K562 (cell line): ENCODE data around the gene TAF8. TPM values are rescaled to one million over a fixed set of nuclear protein-coding genes. Genes with fewer than 3 reads are reported as not detected.

ENCODE experiments used
- ARHGAP35 ChIP-seq: fragments of 450-650 bp; IDR thresholded peaks from 2 replicates; pipeline ENCODE4 v1.6.1; 2018; ENCODE audit not compliant: partially characterized antibody
- ARID1B ChIP-seq: fragments of 450-650 bp; IDR thresholded peaks from 2 replicates; pipeline ENCODE4 v1.6.1; 2016; ENCODE audit warnings: antibody characterized with exemption, mild to moderate bottlenecking, inconsistent platforms
- BCOR ChIP-seq: fragments of 450-650 bp; IDR thresholded peaks from 2 replicates; pipeline ENCODE4 v1.6.1; 2016
- CBFA2T2 ChIP-seq: fragments of 450-650 bp; conservative IDR thresholded peaks from 2 replicates; pipeline ENCODE4 v1.6.1; 2017; ENCODE audit warnings: mild to moderate bottlenecking
- CBFA2T3 ChIP-seq: fragments of 450-650 bp; IDR thresholded peaks from 2 replicates; pipeline ENCODE4 v1.6.1; 2017
- CEBPB ChIP-seq: fragments of 450-650 bp; IDR thresholded peaks from 2 replicates; pipeline ENCODE4 v1.6.1; 2016; ENCODE audit warnings: missing genetic modification characterization, missing compliant biosample characterization
- CEBPG ChIP-seq, 3 experiments: fragments of 200-800 bp in 1 of 3; sonication (Bioruptor generic) in 1 of 3; sonication (generic) in 1 of 3; formaldehyde crosslinking in 1 of 3; IDR thresholded peaks in 2 of 3; conservative IDR thresholded peaks in 1 of 3; 2 replicates each; pipeline versions ENCODE4 v1.6.1 to v1.8.0; 2016 to 2022; ENCODE audit warnings: missing compliant biosample characterization in 2 of 3, missing genetic modification characterization in 2 of 3, mild to moderate bottlenecking in 1 of 3, missing genetic modification reagents in 1 of 3
- FOXJ3 ChIP-seq: sonication (generic); formaldehyde crosslinking; IDR thresholded peaks from 2 replicates; pipeline ENCODE4 v1.4.0; 2020; ENCODE audit warnings: mild to moderate bottlenecking, missing genetic modification reagents
- FOXP1 ChIP-seq: sonication (generic); formaldehyde crosslinking; IDR thresholded peaks from 2 replicates; pipeline ENCODE4 v1.8.0; 2022; ENCODE audit warnings: mild to moderate bottlenecking, missing genetic modification reagents
- HDAC1 ChIP-seq, 2 experiments: fragments of 450-650 bp; IDR thresholded peaks; 2 replicates each; pipeline ENCODE4 v1.6.1; 2016 to 2017; ENCODE audit warnings: inconsistent platforms in 1 of 2, mild to moderate bottlenecking in 1 of 2, moderate library complexity in 1 of 2
- HDAC2 ChIP-seq: fragments of 450-650 bp; IDR thresholded peaks from 2 replicates; pipeline ENCODE4 v1.6.1; 2016; ENCODE audit warnings: mild to moderate bottlenecking
- HDGF ChIP-seq: fragments of 450-650 bp; IDR thresholded peaks from 2 replicates; pipeline ENCODE4 v1.6.1; 2016
- LARP7 ChIP-seq: fragments of 450-650 bp; IDR thresholded peaks from 2 replicates; pipeline ENCODE4 v1.6.1; 2016
- MLLT1 ChIP-seq, 2 experiments: fragments of 450-650 bp; IDR thresholded peaks; 2 replicates each; pipeline ENCODE4 v1.6.1; 2016
- MTA3 ChIP-seq: fragments of 450-650 bp; formaldehyde crosslinking; IDR thresholded peaks from 2 replicates; pipeline ENCODE4 v1.6.1; 2017; ENCODE audit warnings: mild to moderate bottlenecking, borderline replicate concordance
- NEUROD1 ChIP-seq: fragments of 150-350 bp; IDR thresholded peaks from 2 replicates; pipeline ENCODE4 v1.6.1; 2014; ENCODE audit warnings: borderline replicate concordance, low read length, low read depth; ENCODE audit not compliant: partially characterized antibody
- NFE2 ChIP-seq: IDR thresholded peaks from 2 replicates; pipeline ENCODE4 v1.6.1; 2014; ENCODE audit warnings: antibody characterized with exemption, low read depth
- POLR3G ChIP-seq: IDR thresholded peaks from 2 replicates; pipeline ENCODE4 v1.6.1; 2011; ENCODE audit not compliant: insufficient read length, insufficient replicate concordance; ENCODE audit errors: extremely low read depth
- RBM25 ChIP-seq: fragments of 200-400 bp; formaldehyde crosslinking; IDR thresholded peaks from 2 replicates; pipeline ENCODE4 v1.6.1; 2018; ENCODE audit warnings: low read length, low read depth, moderate library complexity; ENCODE audit not compliant: severe bottlenecking
- SMARCA5 ChIP-seq: fragments of 450-650 bp; IDR thresholded peaks from 2 replicates; pipeline ENCODE4 v1.6.1; 2016
- TAF7 ChIP-seq: fragments of 450-650 bp; IDR thresholded peaks from 2 replicates; pipeline ENCODE4 v1.6.1; 2016; ENCODE audit warnings: missing genetic modification characterization, missing compliant biosample characterization
- ZC3H8 ChIP-seq: fragments of 450-650 bp; IDR thresholded peaks from 2 replicates; pipeline ENCODE4 v1.6.1; 2017
- ZFPM2 ChIP-seq: fragments of 250-450 bp; sonication (Bioruptor Pico); IDR thresholded peaks from 2 replicates; pipeline ENCODE4 v1.5.1; 2022; ENCODE audit warnings: mild to moderate bottlenecking
- ZNF41 ChIP-seq: fragments of 250-450 bp; sonication (Bioruptor Pico); conservative IDR thresholded peaks from 2 replicates; pipeline ENCODE4 v1.4.0; 2020; ENCODE audit warnings: mild to moderate bottlenecking
- ZNF57 ChIP-seq: fragments of 450-650 bp; formaldehyde crosslinking; IDR thresholded peaks from 2 replicates; pipeline ENCODE4 v1.4.0; 2020; ENCODE audit warnings: mild to moderate bottlenecking, moderate library complexity
- polyA plus RNA-seq, 8 experiments: library from polyadenylated mRNA; depleted of rRNA in 4 of 8; stranded (reverse) in 5 of 8; unstranded in 3 of 8; fragments of >200 nt; fragmentation: Nextera tagmentation in 2 of 8; fragmentation: Illumina TruSeq in 1 of 8; extraction: Ambion mirVana in 2 of 8; extraction: Trizol in 1 of 8; gene quantifications; 2 replicates each; pipeline versions ENCODE4 v1.2.1 to v1.2.3, GENCODE V29; 2011 to 2014; ENCODE audit warnings: inconsistent platforms in 1 of 8, missing spikeins in 1 of 8
- total RNA-seq, 7 experiments: library from RNA; depleted of rRNA in 6 of 7; stranded (reverse); fragments of >200 nt in 6 of 7; fragmentation: Illumina TruSeq in 2 of 7; extraction: Trizol in 2 of 7; gene quantifications; 2 replicates each; pipeline versions ENCODE4 v1.2.1 to v1.2.3, GENCODE V29; 2011 to 2021; ENCODE audit warnings: low replicate concordance in 1 of 7
- TF ChIP-seq, protein P1 (sequence below): fragments of 450-650 bp; IDR thresholded peaks from 2 replicates; pipeline ENCODE4 v1.6.1; 2016; ENCODE audit warnings: missing biosample characterization, missing genetic modification characterization

TAF8 gene
- total and polyA plus RNA-seq, 9 of the 15 experiments (the other 6 are each of a cell fraction or from before 2014, with no cell fraction given) = 29.4 to 84.0 (median 52.6) TPM

DNA sequence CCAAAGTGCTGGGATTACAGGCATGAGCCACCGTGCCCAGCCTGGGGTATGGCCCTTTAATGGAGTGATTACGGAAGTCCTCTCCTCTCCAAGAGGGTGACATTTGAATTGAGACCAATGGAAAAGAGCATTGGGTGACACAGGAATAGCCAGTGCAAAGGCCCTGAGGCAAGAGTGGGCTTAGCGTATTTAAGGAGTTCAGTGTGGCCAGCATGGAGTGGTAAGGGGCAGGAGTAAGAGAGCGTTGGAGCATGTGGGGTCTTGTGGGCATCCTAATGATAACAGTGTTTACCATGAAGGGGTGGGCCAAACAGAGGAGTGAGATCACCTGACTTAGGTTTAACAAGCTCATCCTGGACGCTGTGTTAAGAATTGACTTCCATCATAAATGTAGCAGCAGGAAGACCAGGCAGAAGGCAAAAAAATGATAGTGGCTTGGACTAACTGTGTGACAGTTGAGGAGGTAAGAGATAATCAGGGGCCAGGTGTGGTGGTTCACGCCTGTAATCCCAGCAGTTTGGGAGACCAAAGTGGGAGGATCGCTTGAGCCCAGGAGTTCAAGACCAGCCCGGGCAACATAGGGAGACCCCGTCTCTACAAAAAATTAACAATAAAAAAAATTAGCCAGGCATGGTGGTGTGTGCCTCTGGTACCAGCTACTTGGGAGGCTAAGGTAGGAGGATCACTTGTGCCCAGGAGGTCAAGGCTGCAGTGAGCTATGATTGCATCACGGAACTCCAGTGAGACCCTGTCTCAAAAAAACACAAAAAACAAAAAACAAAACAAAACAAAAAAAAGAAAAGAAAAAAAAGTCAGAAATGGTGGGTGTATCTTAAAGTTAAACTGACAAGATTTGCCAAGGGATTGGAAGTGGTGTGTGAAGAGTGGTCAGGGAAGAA, 40.7 kb downstream of the TAF8 start (continued):
- TF ChIP-seq, protein P1, sequence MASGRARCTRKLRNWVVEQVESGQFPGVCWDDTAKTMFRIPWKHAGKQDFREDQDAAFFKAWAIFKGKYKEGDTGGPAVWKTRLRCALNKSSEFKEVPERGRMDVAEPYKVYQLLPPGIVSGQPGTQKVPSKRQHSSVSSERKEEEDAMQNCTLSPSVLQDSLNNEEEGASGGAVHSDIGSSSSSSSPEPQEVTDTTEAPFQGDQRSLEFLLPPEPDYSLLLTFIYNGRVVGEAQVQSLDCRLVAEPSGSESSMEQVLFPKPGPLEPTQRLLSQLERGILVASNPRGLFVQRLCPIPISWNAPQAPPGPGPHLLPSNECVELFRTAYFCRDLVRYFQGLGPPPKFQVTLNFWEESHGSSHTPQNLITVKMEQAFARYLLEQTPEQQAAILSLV (tag) = 0 out of 2 replicates have a peak, but pooled peaks have one; percentile 31
- TF ChIP-seq FOXJ3 (CRISPR knock-in tag) (no peak), RBM25 (peak; percentile 85), SMARCA5 (peak; percentile 80; the same call in 1 of the 2 replicates), HDAC1 (IDR thresholded peaks at IDR 0.05) (0 out of 4 replicates have a peak, but pooled peaks of 1 of the 2 experiments have one; percentile 27), CBFA2T2 (peak; percentile 56), LARP7 (peak; percentile 84; the same call in 1 of the 2 replicates), ZNF57 (no peak), ARHGAP35 (peak; percentile 58), CBFA2T3 (peak; percentile 65), TAF7 (tag) (no peak), BCOR (peak; percentile 95), MLLT1 (IDR thresholded peaks at IDR 0.05) (peak in 1 of 2 experiments; percentile 11; a peak in 1 of 4 replicates), ZC3H8 (peak; percentile 18; the same call in 1 of the 2 replicates), NFE2 (no peak), POLR3G (no peak), CEBPB (tag) (peak; percentile 34; the same call in 1 of the 2 replicates), ZFPM2 (CRISPR knock-in tag) (no peak), HDGF (peak; percentile 67; the same call in 1 of the 2 replicates), CEBPG (CRISPR knock-in tag; IDR thresholded peaks at IDR 0.05) (no peak), CEBPG (tag; conservative IDR thresholded peaks at IDR 0.05 in 1 of 2, IDR thresholded peaks at IDR 0.05 in 1 of 2) (peak in 1 of 2 experiments; percentile 31; a peak in 1 of 4 replicates), ZNF41 (CRISPR knock-in tag) (no peak), ARID1B (0 out of 2 replicates have a peak, but pooled peaks have one; percentile 14), FOXP1 (CRISPR knock-in tag) (0 out of 2 replicates have a peak, but pooled peaks have one; percentile 41), HDAC2 (peak; percentile 48), NEUROD1 (peak; percentile 2), MTA3 (no peak)
